Activated B cell treated with CpG ODN at 0.5 μM for 24 hours (primary cell): ENCODE results near the gene MUC2. TPM values are rescaled to one million over a fixed set of nuclear protein-coding genes. Genes with fewer than 3 reads are reported as not detected.

Experiments used
- ATAC-seq: fragments of 200-7000 bp; cut with Tn5 transposase; one replicate; pipeline ENCODE4 v1.10.0; 2021; ENCODE audit warnings: low read depth, mild to moderate bottlenecking, moderate library complexity
- CTCF ChIA-PET: fragments of 350-600 bp; sonication (Branson Sonifier 250); formaldehyde crosslinking; loops from one replicate; lab custom pipeline; 2021; ENCODE audit warnings: antibody characterized with exemption; lab: Charles Lee
- POLR2A ChIA-PET: fragments of 350-600 bp; sonication (Branson Sonifier 250); formaldehyde crosslinking; loops from one replicate; lab custom pipeline; 2021; ENCODE audit warnings: antibody characterized with exemption; lab: Charles Lee
- DNase-seq: peaks from one replicate; pipeline ENCODE4 v3.0.0; 2022
- H3K27ac Mint-ChIP-seq: one replicate; pipeline ENCODE4 v1.8.0; 2020; ENCODE audit warnings: mixed read lengths
- H3K27me3 Mint-ChIP-seq: one replicate; pipeline ENCODE4 v1.8.0; 2021; ENCODE audit warnings: mixed read lengths
- H3K36me3 Mint-ChIP-seq: one replicate; pipeline ENCODE4 v1.8.0; 2021; ENCODE audit warnings: low read depth, mixed read lengths
- H3K4me1 Mint-ChIP-seq: one replicate; pipeline ENCODE4 v1.8.0; 2021; ENCODE audit warnings: mixed read lengths
- H3K4me3 Mint-ChIP-seq: one replicate; pipeline ENCODE4 v1.8.0; 2020; ENCODE audit warnings: mild to moderate bottlenecking, mixed read lengths
- H3K9me3 Mint-ChIP-seq: one replicate; pipeline ENCODE4 v1.8.0; 2020; ENCODE audit warnings: mixed read lengths
- intact Hi-C: fragments of 100-400 bp; cut with micrococcal nuclease; formaldehyde crosslinking; loops from one replicate; pipeline ENCODE4 v1.15.1; 2024
- total RNA-seq: library from RNA; stranded (reverse); gene quantifications from 2 replicates; pipeline ENCODE4 v1.2.3, GENCODE V29; 2022
- TF ChIP-seq, protein P1 (sequence below): fragments of 200-600 bp; IDR thresholded peaks from one replicate; pipeline ENCODE4 v1.8.0; 2022; ENCODE audit warnings: antibody characterized with exemption, mild to moderate bottlenecking

MUC2 gene
- total RNA-seq, result not detected in 2 replicates

DNA sequence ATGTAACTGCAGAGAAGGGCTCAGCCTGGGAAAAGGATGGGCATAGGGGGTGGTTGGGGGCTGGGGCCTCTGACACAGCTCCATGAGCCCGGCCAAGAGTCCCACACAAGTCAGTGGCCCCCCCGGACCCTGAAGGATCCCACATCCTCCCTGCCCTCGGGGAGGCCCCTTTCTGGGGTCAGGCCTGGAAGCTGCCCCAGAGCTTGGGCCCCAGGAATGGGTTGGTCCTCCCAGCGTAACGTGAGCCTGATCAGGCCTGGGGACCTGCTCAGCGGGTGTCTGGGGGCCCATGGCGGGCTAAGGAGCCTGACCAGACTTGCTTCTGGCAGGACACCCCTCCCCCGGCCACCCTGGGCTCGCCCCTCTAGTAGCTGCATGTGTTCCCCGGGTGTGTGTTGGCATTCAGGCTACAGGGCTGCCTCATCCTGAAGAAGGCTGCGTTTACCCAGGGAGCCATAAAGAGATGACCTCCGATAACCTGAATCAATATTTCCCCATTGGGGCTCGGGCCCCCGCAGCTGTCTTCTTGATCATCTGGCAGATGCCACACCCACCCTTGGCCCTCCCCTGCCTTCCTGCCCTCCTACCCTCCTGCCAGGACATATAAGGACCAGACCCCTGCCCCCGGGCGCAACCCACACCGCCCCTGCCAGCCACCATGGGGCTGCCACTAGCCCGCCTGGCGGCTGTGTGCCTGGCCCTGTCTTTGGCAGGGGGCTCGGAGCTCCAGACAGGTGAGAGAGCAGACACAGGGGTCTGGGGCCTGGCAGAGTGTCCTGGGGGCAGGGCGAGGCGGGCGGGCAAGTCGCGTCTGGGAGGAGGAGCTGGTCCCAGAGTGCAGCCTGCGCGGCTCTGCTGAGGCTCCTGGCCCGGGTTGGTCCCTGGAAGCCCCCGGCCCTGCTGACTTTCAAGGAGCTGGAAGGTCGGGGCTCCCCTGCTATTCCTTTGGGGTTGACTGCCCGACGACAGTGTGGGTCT lies at the start of gene MUC2:
Gene MUC2, plus strand, starts transcription at position 631 of the 978 bp plus-strand sequence.
- ChIA-PET CTCF (no interaction called here), POLR2A (no interaction called here)
- TF ChIP-seq, protein P1, sequence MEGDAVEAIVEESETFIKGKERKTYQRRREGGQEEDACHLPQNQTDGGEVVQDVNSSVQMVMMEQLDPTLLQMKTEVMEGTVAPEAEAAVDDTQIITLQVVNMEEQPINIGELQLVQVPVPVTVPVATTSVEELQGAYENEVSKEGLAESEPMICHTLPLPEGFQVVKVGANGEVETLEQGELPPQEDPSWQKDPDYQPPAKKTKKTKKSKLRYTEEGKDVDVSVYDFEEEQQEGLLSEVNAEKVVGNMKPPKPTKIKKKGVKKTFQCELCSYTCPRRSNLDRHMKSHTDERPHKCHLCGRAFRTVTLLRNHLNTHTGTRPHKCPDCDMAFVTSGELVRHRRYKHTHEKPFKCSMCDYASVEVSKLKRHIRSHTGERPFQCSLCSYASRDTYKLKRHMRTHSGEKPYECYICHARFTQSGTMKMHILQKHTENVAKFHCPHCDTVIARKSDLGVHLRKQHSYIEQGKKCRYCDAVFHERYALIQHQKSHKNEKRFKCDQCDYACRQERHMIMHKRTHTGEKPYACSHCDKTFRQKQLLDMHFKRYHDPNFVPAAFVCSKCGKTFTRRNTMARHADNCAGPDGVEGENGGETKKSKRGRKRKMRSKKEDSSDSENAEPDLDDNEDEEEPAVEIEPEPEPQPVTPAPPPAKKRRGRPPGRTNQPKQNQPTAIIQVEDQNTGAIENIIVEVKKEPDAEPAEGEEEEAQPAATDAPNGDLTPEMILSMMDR, result no peak
- H3K4me3 Mint-ChIP-seq, result no peak within 1 kb of the TSS
- no peak within 1 kb of the TSS for H3K27ac Mint-ChIP-seq
- H3K9me3 Mint-ChIP-seq, result no peaks in the 10 kb centered on the region
- intact Hi-C loops, result no loop called here
- ATAC-seq, result no peak
- no peaks in the 10 kb centered on the region for H3K36me3 Mint-ChIP-seq
- no peak for DNase-seq
- no peaks in the 10 kb centered on the region for H3K27me3 Mint-ChIP-seq
- no peaks in the 10 kb centered on the region for H3K4me1 Mint-ChIP-seq

DNA sequence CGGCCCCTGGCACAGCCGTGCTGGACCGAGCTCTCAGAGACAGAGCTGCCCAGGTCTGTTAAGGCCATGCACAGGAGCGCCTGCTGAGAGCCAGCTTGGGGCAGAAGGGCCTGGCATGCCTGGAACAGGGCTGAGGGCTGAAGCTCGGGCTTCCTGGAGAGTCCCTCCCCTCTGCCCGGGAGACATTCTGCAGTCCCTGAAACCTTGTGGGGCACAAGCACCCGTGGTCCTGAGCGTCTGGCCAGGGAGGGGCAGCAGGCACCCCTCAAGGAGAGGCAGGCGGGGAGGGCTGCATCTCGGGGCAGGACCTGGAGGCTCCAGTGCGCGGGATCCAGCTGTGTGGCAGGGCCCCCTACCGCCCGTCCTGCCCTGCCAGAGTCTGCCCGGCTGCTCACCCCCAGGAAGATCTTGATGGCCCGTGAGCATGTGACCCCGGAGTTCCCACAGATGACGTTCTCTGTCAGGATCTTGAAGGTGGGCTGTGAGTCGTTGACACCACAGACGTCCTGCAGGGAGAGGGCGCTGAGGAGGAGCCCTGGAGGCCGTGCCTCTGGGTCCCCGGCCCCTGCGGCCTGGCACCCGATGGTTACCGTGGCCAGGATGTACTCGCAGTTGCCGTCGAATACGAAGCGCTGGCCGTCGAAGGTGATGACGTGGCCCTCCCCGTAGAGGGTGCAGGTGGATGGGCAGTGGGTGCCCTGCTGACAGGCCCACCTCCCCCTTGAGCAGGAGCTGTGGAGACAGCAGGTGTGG lies 49.1 kb upstream of the MUC2 start:
- CTCF ChIA-PET, result no interaction called here

DNA sequence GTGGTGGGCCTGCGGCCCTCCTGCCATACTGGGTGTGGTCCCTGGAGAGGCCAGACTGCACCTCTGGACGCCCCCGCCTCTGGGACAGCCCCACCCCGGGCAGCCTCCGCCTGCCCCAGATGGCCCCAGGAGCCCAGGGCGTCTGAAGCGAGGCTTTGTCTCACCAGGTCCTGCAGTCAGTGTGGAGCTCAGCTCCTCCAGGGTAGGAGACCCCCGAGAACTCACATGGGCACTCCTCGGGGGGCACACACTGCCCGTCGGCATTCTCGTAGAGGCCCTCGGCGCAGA lies 48.6 kb upstream of the MUC2 start:
- TF ChIP-seq, protein P1, result no peak
- Mint-ChIP-seq H3K36me3 (no peaks in the 10 kb centered on the region), H3K4me3 (no peak overlapping the region), H3K27ac (no peak overlapping the region), H3K27me3 (no peaks in the 10 kb centered on the region), H3K4me1 (no peaks in the 10 kb centered on the region), H3K9me3 (no peaks in the 10 kb centered on the region)
- ChIA-PET CTCF (no interaction called here), POLR2A (no interaction called here)
- intact Hi-C loops, result no loop called here
- no peak for ATAC-seq
- DNase-seq, result no peak

More for the DNA sequence above, 49.1 kb upstream of the MUC2 start:
- POLR2A ChIA-PET, result no interaction called here
- Mint-ChIP-seq H3K27ac (no peak overlapping the region), H3K36me3 (no peaks in the 10 kb centered on the region), H3K4me1 (no peaks in the 10 kb centered on the region), H3K9me3 (no peaks in the 10 kb centered on the region), H3K4me3 (no peak overlapping the region), H3K27me3 (no peaks in the 10 kb centered on the region)
- TF ChIP-seq, protein P1, result no peak
- intact Hi-C loops, result no loop called here
- no peak for ATAC-seq
- DNase-seq, result no peak

DNA sequence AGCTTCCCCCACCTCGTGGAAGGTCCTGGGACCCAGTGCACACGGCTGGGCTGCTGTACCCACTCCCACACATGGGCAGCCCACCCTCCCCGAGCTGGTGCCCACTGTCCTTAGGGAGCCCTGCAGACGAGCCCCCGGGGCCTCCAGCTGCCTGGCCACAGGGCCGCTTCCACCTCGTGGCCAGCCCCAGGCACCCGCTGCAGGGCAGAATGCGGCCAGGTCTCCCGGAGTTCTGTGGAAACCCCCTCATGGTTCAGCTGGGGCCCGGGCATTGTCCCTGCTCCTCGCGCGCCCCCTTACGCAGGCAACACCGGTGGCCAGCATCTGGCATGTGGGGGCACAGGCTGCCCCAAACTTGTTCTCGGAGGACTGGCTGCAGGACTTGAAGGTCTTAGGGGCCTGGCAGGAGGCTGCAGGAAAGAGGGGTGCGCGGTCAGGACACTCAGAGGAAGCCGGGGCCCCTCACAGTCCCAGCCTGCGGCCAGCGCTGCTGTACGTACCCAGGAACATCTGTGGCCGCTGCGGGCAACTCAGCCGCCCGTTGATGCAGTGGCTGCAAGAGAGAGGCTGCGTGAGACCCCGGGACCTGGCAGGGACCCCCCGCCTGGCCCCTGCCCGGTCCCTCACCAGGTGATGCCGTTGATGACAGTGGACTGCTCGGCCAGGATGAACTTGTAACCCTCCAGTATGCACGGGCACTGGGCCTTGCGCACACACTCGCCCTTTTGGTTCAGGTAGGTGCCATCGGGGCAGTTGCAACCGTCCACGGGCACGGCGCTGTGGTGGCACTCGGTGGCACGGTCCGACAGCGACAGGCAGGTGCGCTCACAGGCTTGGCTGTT lies 47.8 kb upstream of the MUC2 start:
- Mint-ChIP-seq H3K9me3 (no peaks in the 10 kb centered on the region), H3K4me3 (no peak overlapping the region), H3K36me3 (no peaks in the 10 kb centered on the region), H3K27me3 (no peaks in the 10 kb centered on the region), H3K4me1 (no peaks in the 10 kb centered on the region), H3K27ac (no peak overlapping the region)
- ChIA-PET CTCF (no interaction called here), POLR2A (interaction anchor here (0.5 kb wide), 1 partner anchor 9 kb away, joined by 5 read pairs; no protein-coding TSS in a partner anchor)
- TF ChIP-seq, protein P1, result no peak
- intact Hi-C loops, result no loop called here
- ATAC-seq, result no peak
- no peak for DNase-seq
